K562 (cell line): ENCODE measurements around the gene NACC1. TPM values are rescaled to one million over a fixed set of nuclear protein-coding genes. Genes with fewer than 3 reads are reported as not detected.

ENCODE experiments used
- CTCF ChIP-seq, 3 experiments: IDR thresholded peaks in 2 of 3; conservative IDR thresholded peaks in 1 of 3; 2 replicates each; pipeline ENCODE4 v1.5.1; 2011 to 2012; ENCODE audit warnings: low read length in 3 of 3, mild to moderate bottlenecking in 3 of 3, control low read depth in 2 of 3, improper control_type of control experiment in 1 of 3, inconsistent platforms in 1 of 3, low read depth in 1 of 3, mixed read lengths in 1 of 3, moderate library complexity in 1 of 3; ENCODE audit not compliant: insufficient read depth in 2 of 3
- HLTF ChIP-seq: fragments of 450-650 bp; IDR thresholded peaks from 2 replicates; pipeline ENCODE4 v1.6.1; 2016
- MAZ ChIP-seq, 2 experiments: fragments of 450-650 bp in 1 of 2; sonication (generic) in 1 of 2; formaldehyde crosslinking; IDR thresholded peaks in 1 of 2; conservative IDR thresholded peaks in 1 of 2; 2 replicates each; pipeline versions ENCODE4 v1.4.0 to v1.5.0; 2020; ENCODE audit warnings: mild to moderate bottlenecking in 1 of 2, missing genetic modification reagents in 1 of 2
- MLLT1 ChIP-seq, 2 experiments: fragments of 450-650 bp; IDR thresholded peaks; 2 replicates each; pipeline ENCODE4 v1.6.1; 2016
- MTA1 ChIP-seq: fragments of 450-650 bp; IDR thresholded peaks from 2 replicates; pipeline ENCODE4 v1.6.1; 2017; ENCODE audit warnings: borderline replicate concordance
- RBM39 ChIP-seq: fragments of 200-400 bp; formaldehyde crosslinking; optimal IDR thresholded peaks from 2 replicates; pipeline ENCODE3; 2018; ENCODE audit warnings: low read depth, low read length
- TBP ChIP-seq: optimal IDR thresholded peaks from 2 replicates; pipeline ENCODE3; 2011; ENCODE audit warnings: low read depth, low read length, improper control_type of control experiment
- ZBTB26 ChIP-seq: fragments of 450-650 bp; formaldehyde crosslinking; IDR thresholded peaks from 2 replicates; pipeline ENCODE4 v1.4.0; 2022; ENCODE audit warnings: missing genetic modification characterization
- ZBTB40 ChIP-seq, 2 experiments: fragments of 450-650 bp in 1 of 2; sonication (generic) in 1 of 2; formaldehyde crosslinking in 1 of 2; IDR thresholded peaks; 2 replicates each; pipeline versions ENCODE4 v1.7.1 to v1.9.0; 2016 to 2022; ENCODE audit warnings: inconsistent platforms in 1 of 2, mild to moderate bottlenecking in 1 of 2, missing genetic modification reagents in 1 of 2
- ZNF511 ChIP-seq: sonication (generic); formaldehyde crosslinking; IDR thresholded peaks from 2 replicates; pipeline ENCODE4 v1.8.0; 2022; ENCODE audit warnings: mild to moderate bottlenecking, missing genetic modification reagents
- ZNF785 ChIP-seq: fragments of 250-450 bp; sonication (Bioruptor Pico); IDR thresholded peaks from 2 replicates; pipeline ENCODE4 v1.4.0; 2020; ENCODE audit warnings: mild to moderate bottlenecking
- polyA plus RNA-seq, 8 experiments: library from polyadenylated mRNA; depleted of rRNA in 4 of 8; stranded (reverse) in 5 of 8; unstranded in 3 of 8; fragments of >200 nt; fragmentation: Nextera tagmentation in 2 of 8; fragmentation: Illumina TruSeq in 1 of 8; extraction: Ambion mirVana in 2 of 8; extraction: Trizol in 1 of 8; gene quantifications; 2 replicates each; pipeline versions ENCODE4 v1.2.1 to v1.2.3, GENCODE V29; 2011 to 2014; ENCODE audit warnings: inconsistent platforms in 1 of 8, missing spikeins in 1 of 8
- total RNA-seq, 7 experiments: library from RNA; depleted of rRNA in 6 of 7; stranded (reverse); fragments of >200 nt in 6 of 7; fragmentation: Illumina TruSeq in 2 of 7; extraction: Trizol in 2 of 7; gene quantifications; 2 replicates each; pipeline versions ENCODE4 v1.2.1 to v1.2.3, GENCODE V29; 2011 to 2021; ENCODE audit warnings: low replicate concordance in 1 of 7

Gene NACC1
- total and polyA plus RNA-seq, 9 of the 15 experiments (the other 6 are each of a cell fraction or from before 2014, with no cell fraction given): 0.04 to 96.6 (median 25.8) TPM

GRCh38 chr19:13101590-13102415 lies 16.3 kb upstream of the NACC1 start (continued):
- TF ChIP-seq ZBTB40 (IDR thresholded peaks at IDR 0.05): peak; percentile 42; the same call in 1 of the 2 replicates
- no peak for TF ChIP-seq ZBTB40 (CRISPR knock-in tag; IDR thresholded peaks at IDR 0.05)
- 0 out of 2 replicates have a peak, but pooled peaks have one; percentile 51 for TF ChIP-seq HLTF
- no peak for TF ChIP-seq MTA1
- TF ChIP-seq RBM39: no peak
- TF ChIP-seq ZBTB26 (CRISPR knock-in tag): no peak
- TF ChIP-seq MAZ (CRISPR knock-in tag; conservative IDR thresholded peaks at IDR 0.05 in 1 of 2, IDR thresholded peaks at IDR 0.05 in 1 of 2): 0 out of 4 replicates have a peak, but pooled peaks of 1 of the 2 experiments have one; percentile 7
- TF ChIP-seq CTCF (IDR thresholded peaks at IDR 0.05 in 2 of 3, conservative IDR thresholded peaks at IDR 0.05 in 1 of 3; ENCODE audit: insufficient read depth in 2 of 3, low read depth in 1 of 3, low read length in 3 of 3): no peak
- TF ChIP-seq MLLT1 (IDR thresholded peaks at IDR 0.05): peak in 1 of 2 experiments; percentile 10; a peak in 1 of 4 replicates
- no peak for TF ChIP-seq ZNF785 (CRISPR knock-in tag)
- 0 out of 2 replicates have a peak, but pooled peaks have one; percentile 23 for TF ChIP-seq ZNF511 (CRISPR knock-in tag)
- no peak for TF ChIP-seq TBP
